Kidney (tissue), 14 donors: ENCODE data around the gene SIX3. TPM values are rescaled to one million over a fixed set of nuclear protein-coding genes. Genes with fewer than 3 reads are reported as not detected.

Experiments
- DNase-seq, 5 donors: peaks; one replicate each; pipeline ENCODE4 v3.0.0-alpha.2; 2013 to 2020
- FAIRE-seq: peaks from 2 replicates; lab custom pipeline; 2012; peaks lifted over from hg19 to GRCh38; lab: Jason Lieb, UNC
- H3K27ac ChIP-seq, 2 donors: one replicate each; pipeline ENCODE4 v1.7.0; 2013; ENCODE audit warnings: low read depth in 2 of 2, low read length in 2 of 2, inconsistent platforms in 1 of 2
- H3K27me3 ChIP-seq: one replicate; pipeline ENCODE4 v1.7.1; 2013; ENCODE audit warnings: low read length, inconsistent platforms; ENCODE audit not compliant: control insufficient read depth, insufficient read depth
- H3K36me3 ChIP-seq, 3 donors: one replicate each; pipeline versions ENCODE4 v1.7.0 to v1.7.1; 2013; ENCODE audit warnings: low read length in 3 of 3, control low read depth in 1 of 3, inconsistent platforms in 1 of 3; ENCODE audit not compliant: insufficient read depth in 3 of 3, control insufficient read depth in 2 of 3
- H3K4me1 ChIP-seq, 3 donors: one replicate each; pipeline versions ENCODE4 v1.7.0 to v1.7.1; 2013; ENCODE audit warnings: low read length in 3 of 3, inconsistent platforms in 1 of 3, low read depth in 1 of 3; ENCODE audit not compliant: control insufficient read depth in 2 of 3, insufficient read depth in 2 of 3
- H3K4me3 ChIP-seq, 3 donors: one replicate each; pipeline versions ENCODE4 v1.7.0 to v1.8.1; 2013; ENCODE audit warnings: low read length in 3 of 3, control low read depth in 1 of 3, inconsistent platforms in 1 of 3
- H3K9ac ChIP-seq, 3 donors: one replicate each; pipeline versions ENCODE4 v1.7.0 to v1.7.1; 2013; ENCODE audit warnings: low read length in 3 of 3, control low read depth in 1 of 3, inconsistent platforms in 1 of 3
- H3K9me3 ChIP-seq, 3 donors: one replicate each; pipeline versions ENCODE4 v1.7.0 to v1.7.1; 2013; ENCODE audit warnings: low read length in 3 of 3, control low read depth in 1 of 3, inconsistent platforms in 1 of 3; ENCODE audit not compliant: control insufficient read depth in 2 of 3, insufficient read depth in 1 of 3
- intact Hi-C: fragments of 100-400 bp; cut with DNase I; formaldehyde crosslinking; loops from one replicate; pipeline ENCODE4 v1.11.1; 2022
- polyA plus RNA-seq: library from polyadenylated mRNA; stranded (reverse); fragments of 350-450 nt; fragmentation: Illumina TruSeq; extraction: RNeasy Lipid Tissue Mini Kit (QIAGEN cat#74804); gene quantifications from one replicate; pipeline ENCODE4 v1.2.3, GENCODE V29; 2014; ENCODE audit warnings: low read depth, low replicate concordance; ENCODE audit not compliant: insufficient read depth
- total RNA-seq: library from RNA; stranded (reverse); fragmentation: NEBNext Ultra II Directional; extraction: Animal tissue kit (Norgen Biotek cat#: 25700); gene quantifications from one replicate; pipeline ENCODE4 v1.2.1, GENCODE V29; 2021
- TF ChIP-seq, protein P1 (sequence below): IDR thresholded peaks from 3 replicates; pipeline ENCODE4 v1.5.1; 2012; ENCODE audit warnings: mild to moderate bottlenecking, moderate library complexity, borderline replicate concordance; ENCODE audit not compliant: insufficient read depth; ENCODE audit errors: extremely low read depth
- donor health status: control.
- donor health status: control.
- donor health status: control.
- donor health status: control.
- donor health status: control.
- donor health status: DM: yes; HTN: yes; CAD: no.
- donor health status: Normal renal cell carcinoma (clear cell type).

Gene SIX3
- total and polyA plus RNA-seq, 2 donors from 2014 or later = 0.16 to 0.19 TPM

DNA sequence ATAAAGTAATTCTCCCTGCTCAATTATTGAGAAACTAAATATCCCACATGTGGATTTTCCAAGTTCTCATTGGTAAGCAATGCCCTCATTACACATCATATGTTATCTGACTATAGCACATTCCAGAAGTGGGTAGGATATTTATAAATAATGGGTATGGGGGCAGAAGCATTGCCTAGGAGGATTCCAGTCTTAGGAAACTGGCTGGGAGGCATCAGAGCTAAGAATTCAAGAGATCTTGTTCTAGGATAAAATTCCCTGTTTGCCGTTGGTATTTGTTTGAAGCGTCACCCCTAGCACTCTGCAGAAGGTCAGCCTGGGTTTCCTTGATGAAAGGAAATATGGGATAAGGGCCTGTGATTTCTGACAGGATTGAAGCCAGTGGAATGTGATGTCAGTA is 47.7 kb downstream of the SIX3 start:
- FAIRE-seq = no peak
- TF ChIP-seq, protein P1, sequence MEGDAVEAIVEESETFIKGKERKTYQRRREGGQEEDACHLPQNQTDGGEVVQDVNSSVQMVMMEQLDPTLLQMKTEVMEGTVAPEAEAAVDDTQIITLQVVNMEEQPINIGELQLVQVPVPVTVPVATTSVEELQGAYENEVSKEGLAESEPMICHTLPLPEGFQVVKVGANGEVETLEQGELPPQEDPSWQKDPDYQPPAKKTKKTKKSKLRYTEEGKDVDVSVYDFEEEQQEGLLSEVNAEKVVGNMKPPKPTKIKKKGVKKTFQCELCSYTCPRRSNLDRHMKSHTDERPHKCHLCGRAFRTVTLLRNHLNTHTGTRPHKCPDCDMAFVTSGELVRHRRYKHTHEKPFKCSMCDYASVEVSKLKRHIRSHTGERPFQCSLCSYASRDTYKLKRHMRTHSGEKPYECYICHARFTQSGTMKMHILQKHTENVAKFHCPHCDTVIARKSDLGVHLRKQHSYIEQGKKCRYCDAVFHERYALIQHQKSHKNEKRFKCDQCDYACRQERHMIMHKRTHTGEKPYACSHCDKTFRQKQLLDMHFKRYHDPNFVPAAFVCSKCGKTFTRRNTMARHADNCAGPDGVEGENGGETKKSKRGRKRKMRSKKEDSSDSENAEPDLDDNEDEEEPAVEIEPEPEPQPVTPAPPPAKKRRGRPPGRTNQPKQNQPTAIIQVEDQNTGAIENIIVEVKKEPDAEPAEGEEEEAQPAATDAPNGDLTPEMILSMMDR = no peak

DNA sequence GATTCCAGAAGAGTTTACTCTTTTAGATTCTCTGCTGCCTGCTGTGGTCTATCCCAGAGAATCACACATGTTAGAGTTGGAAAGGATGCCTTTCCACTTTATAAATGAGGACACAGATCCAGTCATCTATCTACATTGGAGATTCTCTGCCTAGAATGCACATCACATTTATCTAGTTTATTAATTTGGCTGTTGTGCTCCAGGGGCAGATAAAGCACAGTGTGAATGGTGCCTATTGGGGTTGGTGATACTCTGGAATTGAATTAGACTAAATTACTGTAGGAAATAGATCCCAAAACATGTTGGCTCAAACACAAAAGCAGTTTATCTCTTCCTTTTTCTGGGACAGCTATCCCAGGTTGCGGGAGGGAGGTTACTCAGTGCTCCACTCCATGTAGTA is 52.9 kb downstream of the SIX3 start:
- H3K9ac ChIP-seq = no peak overlapping the region
- H3K4me1 ChIP-seq = no peaks in the 10 kb centered on the region
- H3K36me3 ChIP-seq = no peaks in the 10 kb centered on the region
- no peak overlapping the region for H3K4me3 ChIP-seq
- TF ChIP-seq, protein P1 = no peak
- H3K27ac ChIP-seq = no peak overlapping the region
- H3K27me3 ChIP-seq = peaks cover 6% of the 10 kb centered on the region
- intact Hi-C loops = no loop called here
- no peak for FAIRE-seq
- DNase-seq = no peak
- H3K9me3 ChIP-seq = peaks cover 0 to 4% (median 0%) of the 10 kb centered on the region in 3 donors

More for the DNA sequence above, 47.7 kb downstream of the SIX3 start:
- no peaks in the 10 kb centered on the region for H3K36me3 ChIP-seq
- no peaks in the 10 kb centered on the region for H3K27me3 ChIP-seq
- H3K9me3 ChIP-seq = peaks cover 0 to 10% (median 9%) of the 10 kb centered on the region in 3 donors
- intact Hi-C loops = no loop called here
- H3K4me1 ChIP-seq = no peaks in the 10 kb centered on the region
- no peak overlapping the region for H3K9ac ChIP-seq
- no peak overlapping the region for H3K27ac ChIP-seq
- H3K4me3 ChIP-seq = no peak overlapping the region
- DNase-seq = no peak

Other genes with a start within 250 kb of the SIX3 start
- gene SIX2, start 67.8 kb downstream of the SIX3 start, total RNA-seq = 0.28 TPM
- gene SIX2, start 67.8 kb downstream of the SIX3 start, polyA plus RNA-seq = 0.62 TPM